GM18867 (cell line): ENCODE measurements around the gene FGGY.
"Not testable (repeated sequence)": the region's sequence is repeated elsewhere in the genome, so short reads cannot be mapped to it uniquely, and the experiment has no call there.

Experiments
- ATAC-seq: cut with Tn5 transposase; IDR thresholded peaks from one replicate; pipeline ENCODE4 v1.9.1; 2021; ENCODE audit warnings: mild to moderate bottlenecking, moderate library complexity; ENCODE audit not compliant: unreplicated experiment

Gene FGGY

GRCh38 chr1:59296358-59297256 is at the start of gene FGGY:
Gene FGGY (plus strand): TSS chr1:59297094. CDS start chr1:59321550, 24,456 bp downstream.
- peak; percentile 96 for ATAC-seq

- no peak for ATAC-seq
These were observed 48.1 kb upstream of the FGGY start for GRCh38 chr1:59248758-59249157.

- ATAC-seq, result no peak
These were observed 47.3 kb upstream of the FGGY start for GRCh38 chr1:59249396-59250137.

GRCh38 chr1:59251061-59251460 is 45.8 kb upstream of the FGGY start:
- not testable (repeated sequence) for ATAC-seq

- ATAC-seq, result not testable (repeated sequence)
These were observed 40.5 kb upstream of the FGGY start for GRCh38 chr1:59256429-59256828.

GRCh38 chr1:59258412-59259032 is 38.4 kb upstream of the FGGY start:
- no peak for ATAC-seq

GRCh38 chr1:59261537-59261936 is 35.4 kb upstream of the FGGY start:
- no peak for ATAC-seq

GRCh38 chr1:59262631-59263030 is 34.3 kb upstream of the FGGY start:
- no peak for ATAC-seq

GRCh38 chr1:59263111-59263510 is 33.8 kb upstream of the FGGY start:
- no peak for ATAC-seq

GRCh38 chr1:59265622-59266021 is 31.3 kb upstream of the FGGY start:
- no peak for ATAC-seq

GRCh38 chr1:59266180-59266926 is 30.5 kb upstream of the FGGY start:
- peak; percentile 89 for ATAC-seq

GRCh38 chr1:59266927-59267293 is 30.0 kb upstream of the FGGY start:
- peak; percentile 71 for ATAC-seq

GRCh38 chr1:59268406-59268805 is 28.5 kb upstream of the FGGY start:
- ATAC-seq, result no peak

GRCh38 chr1:59271561-59272260 is 25.2 kb upstream of the FGGY start:
- ATAC-seq, result no peak

GRCh38 chr1:59272507-59272906 is 24.4 kb upstream of the FGGY start:
- no peak for ATAC-seq

GRCh38 chr1:59276439-59276851 is 20.4 kb upstream of the FGGY start:
- no peak for ATAC-seq

GRCh38 chr1:59278780-59279354 is 18.0 kb upstream of the FGGY start:
- ATAC-seq, result no peak

- no peak for ATAC-seq
These were observed 17.2 kb upstream of the FGGY start for GRCh38 chr1:59279645-59280044.

- no peak for ATAC-seq
These were observed 13.9 kb upstream of the FGGY start for GRCh38 chr1:59282951-59283350.

- ATAC-seq, result no peak
These were observed 11.2 kb upstream of the FGGY start for GRCh38 chr1:59285691-59286090.
